Mesendoderm (in vitro differentiated cells): ENCODE measurements around the gene RUNX3.
A peak's percentile ranks its signal among the peaks of the same experiment; 100 is the strongest.

Source experiments
- DNase-seq: peaks from one replicate; pipeline ENCODE4 v3.0.0; 2013
- H2AK5ac ChIP-seq: 2 replicates; pipeline ENCODE4 v1.6.1; 2013; ENCODE audit warnings: low read length, inconsistent platforms
- H2BK120ac ChIP-seq: 2 replicates; pipeline ENCODE4 v1.6.1; 2013; ENCODE audit warnings: low read depth, mild to moderate bottlenecking, low read length, moderate library complexity, mixed read lengths
- H2BK15ac ChIP-seq: replicated peaks from 2 replicates; pipeline ENCODE4 v1.6.1; 2013; ENCODE audit warnings: low read depth, mild to moderate bottlenecking, moderate library complexity
- H2BK5ac ChIP-seq: 2 replicates; pipeline ENCODE4 v1.6.1; 2013; ENCODE audit warnings: low read length, inconsistent platforms
- H3K18ac ChIP-seq: 2 replicates; pipeline ENCODE4 v1.6.1; 2013; ENCODE audit warnings: mild to moderate bottlenecking, low read length, mixed read lengths
- H3K23ac ChIP-seq: one replicate; pipeline ENCODE4 v1.6.1; 2013; ENCODE audit warnings: low read length
- H3K27ac ChIP-seq: 2 replicates; pipeline ENCODE4 v1.5.1; 2013; ENCODE audit warnings: low read depth, mild to moderate bottlenecking, inconsistent platforms, low read length, moderate library complexity
- H3K27me3 ChIP-seq: 2 replicates; pipeline ENCODE4 v1.6.1; 2013; ENCODE audit warnings: low read length, control low read depth, mild to moderate bottlenecking, inconsistent platforms; ENCODE audit not compliant: insufficient read depth, poor library complexity
- H3K36me3 ChIP-seq: 2 replicates; pipeline ENCODE4 v1.6.1; 2013; ENCODE audit warnings: low read length, inconsistent platforms; ENCODE audit not compliant: control insufficient read depth, insufficient read depth
- H3K4ac ChIP-seq: one replicate; pipeline ENCODE4 v1.6.1; 2013; ENCODE audit warnings: low read depth, mild to moderate bottlenecking, low read length, moderate library complexity
- H3K4me1 ChIP-seq: 2 replicates; pipeline ENCODE4 v1.6.1; 2013; ENCODE audit warnings: low read depth, low read length, inconsistent platforms; ENCODE audit not compliant: control insufficient read depth
- H3K4me2 ChIP-seq: 2 replicates; pipeline ENCODE4 v1.6.1; 2013; ENCODE audit warnings: low read length
- H3K4me3 ChIP-seq: 2 replicates; pipeline ENCODE4 v1.5.1; 2013; ENCODE audit warnings: mild to moderate bottlenecking, low read length
- H3K56ac ChIP-seq: one replicate; pipeline ENCODE4 v1.6.1; 2013; ENCODE audit warnings: low read length
- H3K79me1 ChIP-seq: 2 replicates; pipeline ENCODE4 v1.6.1; 2013; ENCODE audit warnings: low read length, inconsistent platforms
- H3K79me2 ChIP-seq: 2 replicates; pipeline ENCODE4 v1.6.1; 2013; ENCODE audit warnings: mild to moderate bottlenecking, low read length; ENCODE audit not compliant: control insufficient read depth, insufficient read depth
- H3K9ac ChIP-seq: 2 replicates; pipeline ENCODE4 v1.6.1; 2013; ENCODE audit warnings: low read length, inconsistent platforms
- H4K5ac ChIP-seq: one replicate; pipeline ENCODE4 v1.6.1; 2013; ENCODE audit warnings: low read length
- H4K8ac ChIP-seq: one replicate; pipeline ENCODE4 v1.6.1; 2013; ENCODE audit warnings: low read depth, mild to moderate bottlenecking, control low read depth, low read length, moderate library complexity
- WGBS: extraction: QIAGEN DNeasy Blood & Tissue Kit; methylation state at CpG from one replicate; pipeline ENCODE4 v1.1.7; 2013; ENCODE audit warnings: low lambda C conversion rate, missing lambda C conversion rate; ENCODE audit not compliant: insufficient coverage; ENCODE audit errors: extremely low coverage; 5-methylcytosine and 5-hydroxymethylcytosine counted together

Gene RUNX3

DNA sequence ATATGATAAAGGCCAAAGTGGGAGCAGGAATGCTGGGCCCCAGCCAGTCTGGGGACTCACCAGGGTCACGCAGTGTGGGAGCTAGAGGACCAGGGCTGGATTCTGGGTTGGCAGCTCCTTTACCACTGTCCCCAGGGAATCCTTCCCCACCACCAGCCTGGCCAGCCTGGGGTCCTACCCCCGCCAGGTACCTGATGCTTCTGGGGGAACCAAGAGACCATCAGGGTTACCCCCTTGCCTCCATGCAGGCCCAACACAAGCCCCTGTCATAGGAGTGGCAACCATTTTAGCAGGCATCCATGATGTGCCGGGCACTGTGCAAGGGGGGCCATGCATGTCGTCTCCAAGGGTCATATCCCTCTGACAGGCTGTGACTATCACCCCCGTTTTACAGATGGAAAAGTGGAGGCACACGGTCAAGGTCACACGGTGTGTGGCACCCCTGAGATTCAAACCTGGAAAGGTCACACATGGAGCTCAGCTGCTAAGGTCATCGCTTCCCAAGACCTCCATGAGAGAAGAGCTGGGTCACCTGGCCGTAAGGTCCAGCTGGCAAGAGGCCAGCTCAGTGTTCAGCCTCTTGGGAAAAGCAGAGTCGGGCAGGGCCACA is 16.4 kb downstream of the RUNX3 start:
- H3K23ac ChIP-seq, result no peak overlapping the region
- DNase-seq, result no peak
- H4K5ac ChIP-seq, result no peak overlapping the region
- H3K4me2 ChIP-seq, result no peak overlapping the region
- H4K8ac ChIP-seq, result no peak overlapping the region
- no peaks in the 10 kb centered on the region for H3K4me1 ChIP-seq
- H2BK5ac ChIP-seq, result no peak overlapping the region
- H3K79me2 ChIP-seq, result no peaks in the 10 kb centered on the region
- no peak overlapping the region for H3K9ac ChIP-seq
- H3K36me3 ChIP-seq, result no peaks in the 10 kb centered on the region
- H3K27ac ChIP-seq, result no peak overlapping the region
- H3K27me3 ChIP-seq, result no peaks in the 10 kb centered on the region
- no peak overlapping the region for H3K18ac ChIP-seq
- no peak overlapping the region for H3K4ac ChIP-seq
- WGBS, result no CpG with 5 or more reads among the region's 10 CpGs
- H3K79me1 ChIP-seq, result no peaks in the 10 kb centered on the region
- no peak overlapping the region for H2BK15ac ChIP-seq
- H3K56ac ChIP-seq, result no peak overlapping the region
- no peak overlapping the region for H2BK120ac ChIP-seq
- H2AK5ac ChIP-seq, result no peak overlapping the region
- no peak overlapping the region for H3K4me3 ChIP-seq

DNA sequence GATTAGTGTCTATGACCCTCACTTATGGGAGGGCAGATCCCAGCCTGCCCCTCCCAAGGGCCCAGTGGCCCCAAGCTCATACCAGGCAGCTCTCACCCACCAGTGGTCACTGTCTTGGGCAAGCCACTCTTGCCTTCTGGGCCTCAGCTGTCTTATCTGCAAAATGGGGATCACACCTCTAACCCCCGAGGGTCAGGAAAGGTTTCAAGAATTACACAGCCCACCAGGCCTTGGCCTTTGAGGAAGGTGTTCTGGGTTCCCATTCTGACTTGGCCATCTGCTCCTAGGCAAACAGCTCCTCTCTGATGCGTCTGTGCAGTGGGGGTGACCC is 16.8 kb downstream of the RUNX3 start:
- Histone ChIP-seq H3K4me1 (no peaks in the 10 kb centered on the region), H2BK5ac (no peak overlapping the region), H4K5ac (no peak overlapping the region), H3K27me3 (no peaks in the 10 kb centered on the region), H3K27ac (no peak overlapping the region), H2AK5ac (no peak overlapping the region), H3K36me3 (no peaks in the 10 kb centered on the region), H3K9ac (no peak overlapping the region), H3K23ac (no peak overlapping the region), H3K79me1 (no peaks in the 10 kb centered on the region), H3K18ac (no peak overlapping the region), H2BK120ac (no peak overlapping the region), H4K8ac (no peak overlapping the region), H3K4me2 (no peak overlapping the region), H3K4ac (no peak overlapping the region), H2BK15ac (no peak overlapping the region), H3K4me3 (no peak overlapping the region), H3K56ac (no peak overlapping the region), H3K79me2 (no peaks in the 10 kb centered on the region)
- no peak for DNase-seq
- WGBS, result no CpG with 5 or more reads among the region's 2 CpGs

DNA sequence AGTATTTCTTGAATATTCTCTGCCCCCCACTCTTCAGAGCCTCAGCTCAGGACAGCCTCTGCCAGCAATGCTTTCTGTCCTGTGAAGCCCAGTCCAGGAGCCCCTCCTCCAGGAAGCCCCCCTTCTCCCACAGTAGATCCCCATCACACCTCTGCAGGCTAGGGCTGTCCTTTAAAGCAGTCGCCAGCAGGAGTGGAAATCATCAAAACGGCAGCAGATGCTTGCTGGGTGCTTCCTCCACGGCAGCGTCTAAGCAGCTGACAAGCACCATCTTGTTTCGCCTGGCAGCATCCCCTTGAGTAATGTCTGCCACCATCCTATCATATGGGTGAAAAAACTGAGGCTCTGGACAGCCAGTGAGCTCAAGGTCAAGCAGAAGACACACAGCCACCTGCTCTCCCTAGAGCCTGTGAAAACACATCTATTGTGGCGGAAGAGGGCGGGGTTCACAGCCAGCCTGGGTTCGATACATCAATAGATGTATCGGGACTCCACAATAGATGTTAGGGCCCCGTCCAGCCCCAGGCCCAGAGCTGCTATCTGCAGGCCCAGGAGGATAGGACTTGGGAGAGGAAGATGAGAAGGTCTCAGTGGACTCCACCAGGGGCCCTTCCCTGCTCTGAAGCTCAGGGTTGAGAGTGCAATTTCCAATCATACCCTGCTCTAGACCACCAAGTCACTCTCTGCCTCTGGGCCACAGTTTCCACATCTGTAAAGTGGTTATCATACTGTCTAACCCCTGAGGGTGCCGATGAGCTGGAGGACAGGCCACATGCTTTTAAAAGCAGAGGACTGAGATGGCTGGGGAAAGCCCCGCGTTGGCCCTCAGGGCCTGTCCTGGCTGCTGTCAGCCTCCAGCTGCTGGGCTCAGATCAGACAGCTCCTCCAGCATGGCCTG is 17.5 kb downstream of the RUNX3 start:
- Histone ChIP-seq H3K4me1 (no peaks in the 10 kb centered on the region), H3K36me3 (no peaks in the 10 kb centered on the region), H2AK5ac (no peak overlapping the region), H2BK120ac (no peak overlapping the region), H3K4ac (no peak overlapping the region), H3K4me3 (no peak overlapping the region), H3K56ac (no peak overlapping the region), H3K27me3 (no peaks in the 10 kb centered on the region), H3K18ac (no peak overlapping the region), H3K4me2 (no peak overlapping the region), H3K79me1 (no peaks in the 10 kb centered on the region), H3K79me2 (no peaks in the 10 kb centered on the region), H2BK5ac (no peak overlapping the region), H3K23ac (no peak overlapping the region), H4K8ac (no peak overlapping the region), H3K27ac (no peak overlapping the region), H4K5ac (no peak overlapping the region), H3K9ac (no peak overlapping the region), H2BK15ac (no peak overlapping the region)
- DNase-seq, result no peak
- no CpG with 5 or more reads among the region's 13 CpGs for WGBS

DNA sequence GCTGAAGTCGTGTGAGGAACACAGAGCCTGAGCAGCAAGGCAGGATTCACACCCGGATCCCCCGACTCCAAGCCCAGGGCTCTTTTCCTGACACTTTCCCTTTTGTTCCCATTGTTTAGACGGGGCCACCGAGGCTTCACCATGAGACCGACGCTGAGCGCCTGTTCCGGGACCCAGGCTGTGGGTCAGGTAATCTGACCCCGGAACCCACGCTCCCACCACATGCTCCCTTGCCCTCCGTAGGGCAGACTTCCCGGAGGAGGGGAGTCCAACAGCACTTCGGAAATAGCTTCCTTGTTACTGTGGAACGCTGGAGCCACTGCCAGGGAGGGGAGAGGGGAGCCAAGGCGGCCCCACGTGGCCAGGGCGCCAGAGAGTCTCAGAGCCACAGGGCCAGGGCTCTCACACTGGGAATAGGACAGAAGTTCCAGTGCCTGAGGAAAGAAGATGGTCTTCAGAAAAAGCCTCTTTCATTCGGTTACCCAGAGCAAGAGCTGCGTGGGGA is 18.4 kb downstream of the RUNX3 start:
- no peaks in the 10 kb centered on the region for H3K27me3 ChIP-seq
- H2BK15ac ChIP-seq, result no peak overlapping the region
- H4K5ac ChIP-seq, result no peak overlapping the region
- no peak overlapping the region for H2BK120ac ChIP-seq
- no peak overlapping the region for H3K4ac ChIP-seq
- no peak overlapping the region for H4K8ac ChIP-seq
- no peak overlapping the region for H3K4me3 ChIP-seq
- H3K36me3 ChIP-seq, result no peaks in the 10 kb centered on the region
- no peaks in the 10 kb centered on the region for H3K79me2 ChIP-seq
- H2AK5ac ChIP-seq, result no peak overlapping the region
- no peak overlapping the region for H3K56ac ChIP-seq
- no peak overlapping the region for H2BK5ac ChIP-seq
- no peak for DNase-seq
- WGBS, result no CpG with 5 or more reads among the region's 20 CpGs
- H3K18ac ChIP-seq, result no peak overlapping the region
- no peaks in the 10 kb centered on the region for H3K79me1 ChIP-seq
- no peak overlapping the region for H3K9ac ChIP-seq
- no peak overlapping the region for H3K4me2 ChIP-seq
- H3K4me1 ChIP-seq, result no peaks in the 10 kb centered on the region
- H3K27ac ChIP-seq, result no peak overlapping the region
- H3K23ac ChIP-seq, result no peak overlapping the region

DNA sequence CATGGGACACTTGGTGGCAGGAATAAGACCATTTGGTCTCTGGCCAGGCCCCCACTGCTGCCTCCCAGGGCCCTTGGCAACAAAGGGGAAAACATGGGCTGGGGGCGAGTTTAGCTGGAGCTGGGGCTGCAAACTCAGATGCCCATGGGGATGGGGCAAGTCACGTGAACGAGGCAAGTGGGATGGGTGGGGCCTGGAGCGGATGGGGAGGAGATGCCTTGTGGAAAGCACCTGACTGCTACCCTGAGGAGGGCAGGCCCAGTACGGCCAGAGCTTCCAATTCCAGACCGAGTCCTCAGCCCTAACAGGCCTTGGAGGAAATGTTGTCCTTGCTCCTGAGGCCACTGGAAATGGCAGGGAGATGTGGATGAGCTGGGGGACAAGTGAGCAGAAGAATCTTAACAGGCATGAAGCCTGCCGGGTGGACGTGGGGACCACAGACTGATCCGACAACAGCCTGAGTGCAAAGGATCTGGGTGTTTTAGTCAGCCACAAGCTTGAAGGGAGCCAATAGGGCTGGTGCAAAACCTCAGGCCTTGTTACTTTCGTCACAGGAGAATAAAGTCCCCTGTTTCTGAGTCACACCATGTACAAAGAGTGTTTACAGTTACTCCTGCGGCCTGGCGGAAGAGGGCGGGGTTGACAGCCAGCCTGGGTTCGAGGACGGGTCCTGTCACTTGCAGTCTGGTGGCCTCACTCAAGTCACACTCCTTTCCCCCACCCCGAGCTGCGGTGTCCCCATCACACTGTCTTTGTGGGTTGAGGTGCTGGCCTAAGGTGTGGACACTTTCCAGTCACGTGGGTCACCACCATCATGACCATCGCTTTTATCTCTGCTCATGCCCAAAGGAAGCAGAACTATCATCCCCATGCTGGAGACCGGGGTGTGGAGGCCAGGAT is 19.1 kb downstream of the RUNX3 start:
- Histone ChIP-seq H4K5ac (no peak overlapping the region), H3K9ac (no peak overlapping the region), H2BK120ac (no peak overlapping the region), H3K27ac (no peak overlapping the region), H3K79me2 (no peaks in the 10 kb centered on the region), H4K8ac (no peak overlapping the region), H3K4me2 (no peak overlapping the region), H3K27me3 (no peaks in the 10 kb centered on the region), H3K36me3 (no peaks in the 10 kb centered on the region), H3K56ac (no peak overlapping the region), H3K79me1 (no peaks in the 10 kb centered on the region), H3K4me3 (no peak overlapping the region), H3K23ac (no peak overlapping the region), H3K4me1 (no peaks in the 10 kb centered on the region), H2BK5ac (no peak overlapping the region), H2AK5ac (no peak overlapping the region), H2BK15ac (no peak overlapping the region), H3K18ac (no peak overlapping the region), H3K4ac (no peak overlapping the region)
- peak; percentile 29 for DNase-seq
- no CpG with 5 or more reads among the region's 20 CpGs for WGBS
